DOHH2 (cell line): ENCODE results near the gene ADAP1.

Source experiments
- H3F3A ChIP-seq: fragments of 200-600 bp; sonication (generic), shearing (Covaris generic); 2 replicates; pipeline ENCODE4 v1.6.0; 2016; ENCODE audit warnings: antibody characterized with exemption, mild to moderate bottlenecking; ENCODE audit not compliant: control insufficient read depth, insufficient read depth
- H3K27ac ChIP-seq: fragments of 200-600 bp; sonication (generic); 2 replicates; pipeline ENCODE4 v1.5.1; 2014; ENCODE audit warnings: low read depth, mild to moderate bottlenecking, low read length, moderate library complexity
- H3K27me3 ChIP-seq: fragments of 200-600 bp; sonication (generic); 2 replicates; pipeline ENCODE4 v1.6.1; 2014; ENCODE audit warnings: mild to moderate bottlenecking, low read length, mixed read lengths; ENCODE audit not compliant: control insufficient read depth
- H3K36me3 ChIP-seq: fragments of 200-600 bp; sonication (generic); 2 replicates; pipeline ENCODE4 v1.6.1; 2014; ENCODE audit warnings: mild to moderate bottlenecking, low read length, moderate library complexity, mixed read lengths; ENCODE audit not compliant: control insufficient read depth
- H3K4me1 ChIP-seq: fragments of 200-600 bp; sonication (generic); 2 replicates; pipeline ENCODE4 v1.6.1; 2014; ENCODE audit warnings: mild to moderate bottlenecking, low read length, mixed read lengths; ENCODE audit not compliant: control insufficient read depth
- H3K4me2 ChIP-seq: fragments of 200-600 bp; sonication (generic); 2 replicates; pipeline ENCODE4 v1.6.0; 2014; ENCODE audit warnings: mild to moderate bottlenecking, low read length, moderate library complexity
- H3K4me3 ChIP-seq: fragments of 200-600 bp; sonication (generic); 2 replicates; pipeline ENCODE4 v1.5.1; 2014; ENCODE audit warnings: mild to moderate bottlenecking, low read length, mixed read lengths
- H3K79me2 ChIP-seq: fragments of 200-600 bp; sonication (generic); 2 replicates; pipeline ENCODE4 v1.6.1; 2014; ENCODE audit warnings: mild to moderate bottlenecking, low read length, mixed read lengths; ENCODE audit not compliant: control insufficient read depth
- H3K9me2 ChIP-seq: fragments of 200-600 bp; sonication (generic); replicated peaks from 2 replicates; pipeline ENCODE4 v1.6.1; 2014; ENCODE audit warnings: mild to moderate bottlenecking, low read length, mixed read lengths; ENCODE audit not compliant: control insufficient read depth
- H3K9me3 ChIP-seq: fragments of 200-600 bp; sonication (generic); 2 replicates; pipeline ENCODE4 v1.6.1; 2014; ENCODE audit warnings: antibody characterized with exemption, low read length, mixed read lengths; ENCODE audit not compliant: control insufficient read depth, insufficient read depth
- H4K20me1 ChIP-seq: fragments of 200-600 bp; sonication (generic); 2 replicates; pipeline ENCODE4 v1.6.0; 2014; ENCODE audit warnings: low read depth, mild to moderate bottlenecking, antibody characterized with exemption, low read length, moderate library complexity; ENCODE audit not compliant: control insufficient read depth, insufficient read depth
- CTCF ChIP-seq: fragments of 200-600 bp; sonication (generic); IDR thresholded peaks from one replicate; pipeline ENCODE4 v1.5.1; 2014; ENCODE audit warnings: antibody characterized with exemption, mild to moderate bottlenecking, low read depth, low read length; ENCODE audit not compliant: poor library complexity, severe bottlenecking
- EZH2phosphoT487 ChIP-seq: fragments of 200-600 bp; sonication (generic); IDR thresholded peaks from 2 replicates; pipeline ENCODE4 v1.6.1; 2017; ENCODE audit warnings: borderline replicate concordance, mild to moderate bottlenecking, antibody characterized with exemption, low read length, moderate library complexity, mixed read lengths

The ADAP1 gene

GRCh38 chr7:930975-931758 lies 23.3 kb downstream of the ADAP1 start:
- Histone ChIP-seq H3K4me1 (no peaks in the 10 kb centered on the region), H3K4me3 (no peak overlapping the region), H3K9me3 (no peaks in the 10 kb centered on the region), H3K27me3 (peaks cover 54% of the 10 kb centered on the region), H3K4me2 (no peak overlapping the region), H3K79me2 (no peaks in the 10 kb centered on the region), H3K9me2 (no peaks in the 10 kb centered on the region), H4K20me1 (0 out of 2 replicates have a peak, but pooled peaks cover 3% of the 10 kb centered on the region), H3K27ac (no peak overlapping the region), H3K36me3 (no peaks in the 10 kb centered on the region), H3F3A (no peaks in the 10 kb centered on the region)
- TF ChIP-seq EZH2phosphoT487 (no peak), CTCF (no peak)

GRCh38 chr7:929311-929711 lies 25.2 kb downstream of the ADAP1 start:
- no peaks in the 10 kb centered on the region for H3K36me3 ChIP-seq
- H3K79me2 ChIP-seq = no peaks in the 10 kb centered on the region
- peaks cover 8% of the 10 kb centered on the region for H3K4me1 ChIP-seq
- 0 out of 2 replicates have a peak, but pooled peaks cover 3% of the 10 kb centered on the region for H4K20me1 ChIP-seq
- TF ChIP-seq EZH2phosphoT487 (no peak), CTCF (no peak)
- no peaks in the 10 kb centered on the region for H3K9me2 ChIP-seq
- H3F3A ChIP-seq = no peaks in the 10 kb centered on the region
- peaks cover 69% of the 10 kb centered on the region for H3K27me3 ChIP-seq
- no peak overlapping the region for H3K27ac ChIP-seq
- H3K4me2 ChIP-seq = no peak overlapping the region
- no peak overlapping the region for H3K4me3 ChIP-seq
- H3K9me3 ChIP-seq = no peaks in the 10 kb centered on the region

- TF ChIP-seq CTCF = no peak
- no peak for TF ChIP-seq EZH2phosphoT487
- Histone ChIP-seq H3K4me1 (peaks cover 28% of the 10 kb centered on the region), H3K4me3 (no peak overlapping the region), H3K4me2 (no peak overlapping the region), H3K27ac (no peak overlapping the region), H3K9me3 (no peaks in the 10 kb centered on the region), H3K79me2 (no peaks in the 10 kb centered on the region), H3F3A (no peaks in the 10 kb centered on the region; the same call in 1 of the 2 replicates), H3K27me3 (peaks cover 83% of the 10 kb centered on the region), H4K20me1 (0 out of 2 replicates have a peak, but pooled peaks cover 3% of the 10 kb centered on the region), H3K36me3 (no peaks in the 10 kb centered on the region), H3K9me2 (no peaks in the 10 kb centered on the region)
These were observed 27.3 kb downstream of the ADAP1 start for GRCh38 chr7:927031-927671.
